Neural progenitor cell (in vitro differentiated cells): ENCODE data around the gene TIMP3. TPM values are rescaled to one million over a fixed set of nuclear protein-coding genes. Genes with fewer than 3 reads are reported as not detected.

Experiments used
- DNase-seq: peaks from one replicate; pipeline ENCODE4 v3.0.0-alpha.2; 2016; ENCODE audit warnings: low spot score
- H2AFZ ChIP-seq: fragments of 200-600 bp; sonication (generic); replicated peaks from 2 replicates; pipeline ENCODE4 v1.6.1; 2016; ENCODE audit warnings: antibody characterized with exemption
- H3F3A ChIP-seq: fragments of 200-600 bp; sonication (generic); 2 replicates; pipeline ENCODE4 v1.6.1; 2016; ENCODE audit warnings: antibody characterized with exemption, low read depth
- H3K27ac ChIP-seq: fragments of 200-600 bp; sonication (generic); 2 replicates; pipeline ENCODE4 v1.5.1; 2016; ENCODE audit warnings: mild to moderate bottlenecking
- H3K27me3 ChIP-seq: fragments of 200-600 bp; sonication (generic); 2 replicates; pipeline ENCODE4 v1.6.1; 2016; ENCODE audit warnings: mild to moderate bottlenecking, moderate library complexity
- H3K36me3 ChIP-seq: fragments of 200-600 bp; sonication (generic); 2 replicates; pipeline ENCODE4 v1.5.1; 2016
- H3K4me1 ChIP-seq: fragments of 200-600 bp; sonication (generic); 2 replicates; pipeline ENCODE4 v1.6.1; 2016; ENCODE audit warnings: mixed run types
- H3K4me2 ChIP-seq: fragments of 200-600 bp; sonication (generic); 2 replicates; pipeline ENCODE4 v1.6.1; 2016
- H3K4me3 ChIP-seq: fragments of 200-600 bp; sonication (generic); 2 replicates; pipeline ENCODE4 v1.5.1; 2016
- H3K79me2 ChIP-seq: fragments of 200-600 bp; sonication (generic); 2 replicates; pipeline ENCODE4 v1.6.1; 2016; ENCODE audit warnings: low read depth
- H3K9ac ChIP-seq: fragments of 200-600 bp; sonication (generic); 2 replicates; pipeline ENCODE4 v1.6.1; 2016
- H3K9me3 ChIP-seq: fragments of 200-600 bp; sonication (generic); 2 replicates; pipeline ENCODE4 v1.5.1; 2016; ENCODE audit warnings: low read depth
- H4K20me1 ChIP-seq: fragments of 200-600 bp; sonication (generic); 2 replicates; pipeline ENCODE4 v1.6.1; 2016; ENCODE audit warnings: low read depth
- H3K27ac Mint-ChIP-seq: 3 replicates; pipeline ENCODE4 v1.8.0; 2021; ENCODE audit warnings: mixed read lengths
- H3K27me3 Mint-ChIP-seq: 2 replicates; pipeline ENCODE4 v1.8.0; 2022; ENCODE audit warnings: low read depth, mild to moderate bottlenecking, inconsistent platforms, moderate library complexity, mixed read lengths; ENCODE audit not compliant: insufficient read depth
- H3K36me3 Mint-ChIP-seq: 3 replicates; pipeline ENCODE4 v1.8.0; 2021; ENCODE audit warnings: mixed read lengths
- H3K4me1 Mint-ChIP-seq: 3 replicates; pipeline ENCODE4 v1.8.0; 2021; ENCODE audit warnings: mixed read lengths
- H3K4me3 Mint-ChIP-seq: 3 replicates; pipeline ENCODE4 v1.8.0; 2021; ENCODE audit warnings: mild to moderate bottlenecking, moderate library complexity, mixed read lengths
- H3K9me3 Mint-ChIP-seq: 3 replicates; pipeline ENCODE4 v1.8.0; 2020; ENCODE audit warnings: mixed read lengths
- CTCF ChIP-seq: fragments of 200-600 bp; sonication (generic); IDR thresholded peaks from 2 replicates; pipeline ENCODE4 v1.5.1; 2017; ENCODE audit warnings: antibody characterized with exemption, mild to moderate bottlenecking
- EZH2 ChIP-seq: fragments of 200-600 bp; sonication (generic); IDR thresholded peaks from 2 replicates; pipeline ENCODE4 v1.6.1; 2017; ENCODE audit warnings: antibody characterized with exemption, mild to moderate bottlenecking, moderate library complexity
- EZH2phosphoT487 ChIP-seq: fragments of 200-600 bp; sonication (generic); IDR thresholded peaks from 2 replicates; pipeline ENCODE4 v1.6.1; 2017; ENCODE audit warnings: antibody characterized with exemption
- total RNA-seq: library from RNA; depleted of rRNA; stranded (reverse); fragments of >200 nt; gene quantifications from 2 replicates; pipeline ENCODE4 v1.2.3, GENCODE V29; 2015; ENCODE audit warnings: low replicate concordance

The TIMP3 gene
- total RNA-seq, 1 donor from 2014 or later = 6.3 TPM

- H3K4me2 ChIP-seq = no peak overlapping the region
- H3K36me3 Mint-ChIP-seq = no peaks in the 10 kb centered on the region
- H3K4me3 ChIP-seq = no peak overlapping the region
- H3K27ac Mint-ChIP-seq = no peak overlapping the region
- H4K20me1 ChIP-seq = no peaks in the 10 kb centered on the region
- H3K4me3 Mint-ChIP-seq = no peak overlapping the region
- H3F3A ChIP-seq = no peaks in the 10 kb centered on the region
- TF ChIP-seq EZH2phosphoT487 (no peak), EZH2 (no peak), CTCF (no peak)
- no peaks in the 10 kb centered on the region for H3K27me3 ChIP-seq
- no peaks in the 10 kb centered on the region for H3K4me1 ChIP-seq
- H3K9me3 ChIP-seq = no peaks in the 10 kb centered on the region
- no peak overlapping the region for H2AFZ ChIP-seq
- H3K27ac ChIP-seq = no peak overlapping the region
- no peaks in the 10 kb centered on the region for H3K79me2 ChIP-seq
- no peaks in the 10 kb centered on the region for H3K9me3 Mint-ChIP-seq
- no peak overlapping the region for H3K9ac ChIP-seq
- H3K36me3 ChIP-seq = no peaks in the 10 kb centered on the region
- no peak for DNase-seq
- peaks cover 5% of the 10 kb centered on the region for H3K4me1 Mint-ChIP-seq
- peaks cover 7% of the 10 kb centered on the region for H3K27me3 Mint-ChIP-seq
Measured at GRCh38 chr22:32780726-32781310, 20.7 kb upstream of the TIMP3 start.

GRCh38 chr22:32781695-32782094, 19.8 kb upstream of the TIMP3 start:
- TF ChIP-seq EZH2 (no peak), EZH2phosphoT487 (no peak), CTCF (no peak)
- Histone ChIP-seq H2AFZ (no peak overlapping the region), H3K4me2 (no peak overlapping the region), H3K79me2 (no peaks in the 10 kb centered on the region), H3K27me3 (no peaks in the 10 kb centered on the region), H3K9me3 (no peaks in the 10 kb centered on the region), H3F3A (no peaks in the 10 kb centered on the region), H3K4me1 (no peaks in the 10 kb centered on the region), H3K4me3 (no peak overlapping the region), H3K27ac (no peak overlapping the region), H4K20me1 (no peaks in the 10 kb centered on the region), H3K9ac (no peak overlapping the region), H3K36me3 (no peaks in the 10 kb centered on the region)
- Mint-ChIP-seq H3K36me3 (no peaks in the 10 kb centered on the region), H3K4me1 (peaks cover 5% of the 10 kb centered on the region), H3K4me3 (no peak overlapping the region), H3K9me3 (no peaks in the 10 kb centered on the region), H3K27me3 (peaks cover 7% of the 10 kb centered on the region), H3K27ac (no peak overlapping the region)
- DNase-seq = no peak

GRCh38 chr22:32785321-32786026, 16.0 kb upstream of the TIMP3 start:
- no peaks in the 10 kb centered on the region for H3K9me3 Mint-ChIP-seq
- H3K4me2 ChIP-seq = no peak overlapping the region
- H3K4me3 Mint-ChIP-seq = no peak overlapping the region
- H3K27ac Mint-ChIP-seq = no peak overlapping the region
- H3K9ac ChIP-seq = no peak overlapping the region
- H3K27ac ChIP-seq = no peak overlapping the region
- H3K27me3 ChIP-seq = no peaks in the 10 kb centered on the region
- no peak overlapping the region for H2AFZ ChIP-seq
- no peak for DNase-seq
- no peaks in the 10 kb centered on the region for H3K9me3 ChIP-seq
- H3F3A ChIP-seq = no peaks in the 10 kb centered on the region
- H3K36me3 Mint-ChIP-seq = no peaks in the 10 kb centered on the region
- H3K79me2 ChIP-seq = no peaks in the 10 kb centered on the region
- no peaks in the 10 kb centered on the region for H3K36me3 ChIP-seq
- H3K4me3 ChIP-seq = no peak overlapping the region
- H4K20me1 ChIP-seq = no peaks in the 10 kb centered on the region
- peaks cover under 1% of the 10 kb centered on the region for H3K4me1 Mint-ChIP-seq
- H3K27me3 Mint-ChIP-seq = peaks cover 5% of the 10 kb centered on the region
- TF ChIP-seq EZH2 (no peak), EZH2phosphoT487 (no peak), CTCF (no peak)
- H3K4me1 ChIP-seq = no peaks in the 10 kb centered on the region
